Bronchial epithelial cell (primary cell): ENCODE data around the gene FBXO46. TPM values are rescaled to one million over a fixed set of nuclear protein-coding genes. Genes with fewer than 3 reads are reported as not detected.

Source experiments
- DNase-seq: peaks from one replicate; pipeline ENCODE4 v3.0.0-alpha.2; 2010; ENCODE audit warnings: low read depth
- FAIRE-seq: peaks from 2 replicates; lab custom pipeline; 2011; peaks lifted over from hg19 to GRCh38; lab: Jason Lieb, UNC
- H3K27me3 ChIP-seq: 2 replicates; pipeline ENCODE4 v1.5.1; 2011; ENCODE audit warnings: low read length; ENCODE audit not compliant: control insufficient read depth, insufficient read depth
- H3K36me3 ChIP-seq: 2 replicates; pipeline ENCODE4 v1.5.1; 2011; ENCODE audit warnings: low read length; ENCODE audit not compliant: control insufficient read depth, insufficient read depth
- H3K4me3 ChIP-seq: 2 replicates; pipeline ENCODE4 v1.5.1; 2011; ENCODE audit warnings: mild to moderate bottlenecking, low read depth, low read length, control low read depth
- CTCF ChIP-seq: IDR thresholded peaks from 2 replicates; pipeline ENCODE4 v1.5.1; 2011; ENCODE audit warnings: mild to moderate bottlenecking, moderate library complexity, low read length, control low read depth, inconsistent platforms; ENCODE audit not compliant: insufficient read depth, severe bottlenecking
- total RNA-seq: library from RNA; depleted of rRNA; stranded (reverse); fragments of >200 nt; gene quantifications from 2 replicates; pipeline ENCODE4 v1.2.1, GENCODE V29; 2014

FBXO46 gene
- total RNA-seq, 1 donor from 2014 or later: 2.4 TPM

- Histone ChIP-seq H3K36me3 (peaks cover 15% of the 10 kb centered on the region), H3K27me3 (no peaks in the 10 kb centered on the region), H3K4me3 (no peak overlapping the region)
- no peak for DNase-seq
- TF ChIP-seq CTCF: no peak
- FAIRE-seq: no peak
These were observed 18.0 kb downstream of the FBXO46 start for GRCh38 chr19:45712699-45713067.

GRCh38 chr19:45711851-45712698 lies 18.6 kb downstream of the FBXO46 start:
- peaks cover 15% of the 10 kb centered on the region for H3K36me3 ChIP-seq
- no peak for TF ChIP-seq CTCF
- no peak for FAIRE-seq

GRCh38 chr19:45710356-45711130 lies 20.2 kb downstream of the FBXO46 start:
- Histone ChIP-seq H3K27me3 (no peaks in the 10 kb centered on the region), H3K4me3 (no peak overlapping the region), H3K36me3 (peaks cover 15% of the 10 kb centered on the region)
- no peak for TF ChIP-seq CTCF
- no peak for DNase-seq
- no peak for FAIRE-seq

More at GRCh38 chr19:45711851-45712698, 18.6 kb downstream of the FBXO46 start:
- no peak overlapping the region for H3K4me3 ChIP-seq
- H3K27me3 ChIP-seq: no peaks in the 10 kb centered on the region
- DNase-seq: no peak

- no peak for FAIRE-seq
These were observed 24.8 kb downstream of the FBXO46 start for GRCh38 chr19:45705710-45706415.

GRCh38 chr19:45705115-45705514 lies 25.6 kb downstream of the FBXO46 start:
- DNase-seq (no peak), FAIRE-seq (no peak)
- no peak overlapping the region for H3K4me3 ChIP-seq
- no peaks in the 10 kb centered on the region for H3K27me3 ChIP-seq
- H3K36me3 ChIP-seq: peaks cover 1% of the 10 kb centered on the region
- TF ChIP-seq CTCF: no peak

More at GRCh38 chr19:45705710-45706415, 24.8 kb downstream of the FBXO46 start:
- Histone ChIP-seq H3K27me3 (no peaks in the 10 kb centered on the region), H3K4me3 (no peak overlapping the region), H3K36me3 (peaks cover 1% of the 10 kb centered on the region)
- no peak for TF ChIP-seq CTCF
- no peak for DNase-seq
